K562 (cell line): ENCODE measurements around the gene MED16. TPM values are rescaled to one million over a fixed set of nuclear protein-coding genes. Genes with fewer than 3 reads are reported as not detected.

Experiments used
- CHCHD3 ChIP-seq: fragments of 250-450 bp; sonication (Bioruptor Pico); IDR thresholded peaks from 2 replicates; pipeline ENCODE4 v2.1.2; 2022; ENCODE audit warnings: mild to moderate bottlenecking
- ELF2 ChIP-seq: fragments of 250-450 bp; sonication (Bioruptor Pico); IDR thresholded peaks from 2 replicates; pipeline ENCODE4 v1.5.0; 2021; ENCODE audit warnings: mild to moderate bottlenecking
- ELF4 ChIP-seq: fragments of 450-650 bp; formaldehyde crosslinking; IDR thresholded peaks from 2 replicates; pipeline ENCODE4 v1.4.0; 2022; ENCODE audit warnings: missing genetic modification characterization
- HBP1 ChIP-seq: fragments of 450-650 bp; formaldehyde crosslinking; IDR thresholded peaks from 2 replicates; pipeline ENCODE4 v1.4.0; 2022; ENCODE audit warnings: missing genetic modification characterization
- HNRNPUL1 ChIP-seq: fragments of 200-400 bp; formaldehyde crosslinking; IDR thresholded peaks from 2 replicates; pipeline ENCODE4 v1.6.1; 2017; ENCODE audit warnings: low read length
- MTA1 ChIP-seq: fragments of 450-650 bp; IDR thresholded peaks from 2 replicates; pipeline ENCODE4 v1.6.1; 2017; ENCODE audit warnings: borderline replicate concordance
- MYC ChIP-seq, 2 experiments: fragments of 250-450 bp in 1 of 2; sonication (Bioruptor Pico) in 1 of 2; IDR thresholded peaks; 2 replicates each; pipeline versions ENCODE4 v1.5.1 to v1.6.1; 2012 to 2021; ENCODE audit warnings: low read depth in 2 of 2, borderline replicate concordance in 1 of 2, improper control_type of control experiment in 1 of 2, low read length in 1 of 2, mild to moderate bottlenecking in 1 of 2, moderate library complexity in 1 of 2
- NCOA2 ChIP-seq, 2 experiments: fragments of 450-650 bp; IDR thresholded peaks; 2 replicates each; pipeline ENCODE4 v1.6.1; 2018; ENCODE audit warnings: mild to moderate bottlenecking in 2 of 2, moderate library complexity in 1 of 2; ENCODE audit not compliant: partially characterized antibody in 2 of 2
- PCBP1 ChIP-seq: fragments of 200-400 bp; formaldehyde crosslinking; IDR thresholded peaks from 2 replicates; pipeline ENCODE4 v1.6.1; 2018; ENCODE audit warnings: mild to moderate bottlenecking, low read depth, low read length; ENCODE audit not compliant: poor library complexity, severe bottlenecking
- PRMT5 ChIP-seq: sonication (generic); formaldehyde crosslinking; IDR thresholded peaks from 2 replicates; pipeline ENCODE4 v1.5.0; 2020; ENCODE audit warnings: missing genetic modification reagents
- RAD21 ChIP-seq, 2 experiments: fragments of 250-450 bp in 1 of 2; fragments of 450-650 bp in 1 of 2; sonication (Bioruptor Pico) in 1 of 2; formaldehyde crosslinking in 1 of 2; IDR thresholded peaks in 1 of 2; conservative IDR thresholded peaks in 1 of 2; 2 replicates each; pipeline versions ENCODE4 v1.4.0 to v1.8.0; 2020 to 2022; ENCODE audit warnings: mild to moderate bottlenecking in 2 of 2, moderate library complexity in 1 of 2
- RBM34 ChIP-seq: fragments of 200-400 bp; formaldehyde crosslinking; IDR thresholded peaks from 2 replicates; pipeline ENCODE4 v1.6.1; 2018; ENCODE audit warnings: low read length, borderline replicate concordance; ENCODE audit not compliant: insufficient read depth
- TFE3 ChIP-seq: fragments of 450-650 bp; formaldehyde crosslinking; IDR thresholded peaks from 2 replicates; pipeline ENCODE4 v1.4.0; 2020; ENCODE audit warnings: mild to moderate bottlenecking, mixed read lengths
- THAP7 ChIP-seq: fragments of 250-450 bp; sonication (Bioruptor Pico); IDR thresholded peaks from 2 replicates; pipeline ENCODE4 v1.5.0; 2021
- ZBTB17 ChIP-seq: fragments of 450-650 bp; formaldehyde crosslinking; IDR thresholded peaks from 2 replicates; pipeline ENCODE4 v1.4.0; 2020; ENCODE audit warnings: mild to moderate bottlenecking
- ZKSCAN3 ChIP-seq: fragments of 250-450 bp; sonication (Bioruptor Pico); IDR thresholded peaks from 2 replicates; pipeline ENCODE4 v1.4.0; 2020
- ZNF311 ChIP-seq: fragments of 250-450 bp; sonication (Bioruptor Pico); IDR thresholded peaks from 2 replicates; pipeline ENCODE4 v1.4.0; 2020; ENCODE audit warnings: mild to moderate bottlenecking, moderate library complexity
- ZNF395 ChIP-seq: fragments of 200-800 bp; sonication (Bioruptor generic); IDR thresholded peaks from 2 replicates; pipeline ENCODE4 v1.6.1; 2017; ENCODE audit warnings: missing genetic modification characterization, missing compliant biosample characterization
- ZNF507 ChIP-seq: conservative IDR thresholded peaks from 2 replicates; pipeline ENCODE4 v1.6.1; 2017; ENCODE audit warnings: missing genetic modification characterization, missing compliant biosample characterization
- ZNF785 ChIP-seq: fragments of 250-450 bp; sonication (Bioruptor Pico); IDR thresholded peaks from 2 replicates; pipeline ENCODE4 v1.4.0; 2020; ENCODE audit warnings: mild to moderate bottlenecking
- polyA plus RNA-seq, 8 experiments: library from polyadenylated mRNA; depleted of rRNA in 4 of 8; stranded (reverse) in 5 of 8; unstranded in 3 of 8; fragments of >200 nt; fragmentation: Nextera tagmentation in 2 of 8; fragmentation: Illumina TruSeq in 1 of 8; extraction: Ambion mirVana in 2 of 8; extraction: Trizol in 1 of 8; gene quantifications; 2 replicates each; pipeline versions ENCODE4 v1.2.1 to v1.2.3, GENCODE V29; 2011 to 2014; ENCODE audit warnings: inconsistent platforms in 1 of 8, missing spikeins in 1 of 8
- total RNA-seq, 7 experiments: library from RNA; depleted of rRNA in 6 of 7; stranded (reverse); fragments of >200 nt in 6 of 7; fragmentation: Illumina TruSeq in 2 of 7; extraction: Trizol in 2 of 7; gene quantifications; 2 replicates each; pipeline versions ENCODE4 v1.2.1 to v1.2.3, GENCODE V29; 2011 to 2021; ENCODE audit warnings: low replicate concordance in 1 of 7

The MED16 gene
- total and polyA plus RNA-seq, 9 of the 15 experiments (the other 6 are each of a cell fraction or from before 2014, with no cell fraction given): 0.89 to 59.9 (median 8.6) TPM

GRCh38 chr19:917323-918151 is 24.6 kb upstream of the MED16 start, which contains the start of gene KISS1R (continued):
- TF ChIP-seq RAD21 (CRISPR knock-in tag; conservative IDR thresholded peaks at IDR 0.05 in 1 of 2, IDR thresholded peaks at IDR 0.05 in 1 of 2) (peak; percentile 90 to 96), PCBP1 (peak; percentile 96), ELF4 (CRISPR knock-in tag) (no peak), HBP1 (CRISPR knock-in tag) (no peak), CHCHD3 (CRISPR knock-in tag) (no peak), HNRNPUL1 (no peak), ZKSCAN3 (CRISPR knock-in tag) (no peak), PRMT5 (CRISPR knock-in tag) (no peak), THAP7 (CRISPR knock-in tag) (0 out of 2 replicates have a peak, but pooled peaks have one; percentile 81), ZNF507 (tag) (no peak), RBM34 (0 out of 2 replicates have a peak, but pooled peaks have one; percentile 65), ZNF311 (CRISPR knock-in tag) (no peak), TFE3 (no peak), MYC (IDR thresholded peaks at IDR 0.05; ENCODE audit: low read depth, low read length) (peak; percentile 81), MYC (CRISPR knock-in tag; IDR thresholded peaks at IDR 0.05; ENCODE audit: borderline replicate concordance, low read depth) (no peak), ZBTB17 (CRISPR knock-in tag) (no peak), NCOA2 (IDR thresholded peaks at IDR 0.05; ENCODE audit: partially characterized antibody in 2 of 2) (no peak), ZNF395 (CRISPR knock-in tag) (peak; percentile 69; the same call in 1 of the 2 replicates), MTA1 (no peak), ZNF785 (CRISPR knock-in tag) (no peak), ELF2 (CRISPR knock-in tag) (no peak)
